ENCODE data around the gene DEXI.

- TF ChIP-seq CTCF (IDR thresholded peaks at IDR 0.05) (no peak), EP300 (IDR thresholded peaks at IDR 0.05) (no peak)
Observed at GRCh38 chr16:10921536-10922327, 20.5 kb downstream of the DEXI start.

Measured in esophagus muscularis mucosa (tissue), 3 donors.